Vagina (tissue), 2 donors: ENCODE results near the gene SLC66A2.

ENCODE experiments used
- CTCF ChIP-seq, 3 experiments: fragments of 450-650 bp in 2 of 3; fragments of 200-600 bp in 1 of 3; sonication (generic) in 1 of 3; IDR thresholded peaks; one replicate each; pipeline ENCODE4 v1.5.1; 2017 to 2019; ENCODE audit warnings: antibody characterized with exemption in 3 of 3, mild to moderate bottlenecking in 2 of 3, moderate library complexity in 2 of 3
- POLR2A ChIP-seq, 2 donors: fragments of 450-650 bp; IDR thresholded peaks; one replicate each; pipeline ENCODE4 v1.6.1; 2017; ENCODE audit warnings: antibody characterized with exemption in 2 of 2, mild to moderate bottlenecking in 2 of 2, moderate library complexity in 2 of 2
- POLR2AphosphoS5 ChIP-seq, 2 donors: sonication (generic); formaldehyde crosslinking; IDR thresholded peaks; one replicate each; pipeline ENCODE4 v1.9.0; 2017; ENCODE audit warnings: antibody characterized with exemption in 2 of 2, mild to moderate bottlenecking in 2 of 2, low read depth in 1 of 2; ENCODE audit not compliant: insufficient read depth in 1 of 2

GRCh38 chr18:79980585-79980984 lies 29.1 kb upstream of the SLC66A2 start:
- TF ChIP-seq CTCF (IDR thresholded peaks at IDR 0.05) (no peak), POLR2AphosphoS5 (IDR thresholded peaks at IDR 0.05; ENCODE audit: insufficient read depth in 1 of 2, low read depth in 1 of 2) (no peak), POLR2A (IDR thresholded peaks at IDR 0.05) (no peak)
